Measurements from ENCODE around the gene IRF2BP1.

- TF ChIP-seq POLR2A (IDR thresholded peaks at IDR 0.05; ENCODE audit: low read depth, low read length): no peak
- no peak for TF ChIP-seq TAF1 (IDR thresholded peaks at IDR 0.05; ENCODE audit: low read depth, low read length)
- no peak for TF ChIP-seq POLR2AphosphoS5 (IDR thresholded peaks at IDR 0.05; ENCODE audit: low read depth, low read length)
Measured at GRCh38 chr19:45852983-45853382, 33.0 kb downstream of the IRF2BP1 start.

Data from GM12891 (cell line).